ENCODE measurements around the gene CASS4. TPM values are rescaled to one million over a fixed set of nuclear protein-coding genes. Genes with fewer than 3 reads are reported as not detected.

CASS4 gene, protein sequence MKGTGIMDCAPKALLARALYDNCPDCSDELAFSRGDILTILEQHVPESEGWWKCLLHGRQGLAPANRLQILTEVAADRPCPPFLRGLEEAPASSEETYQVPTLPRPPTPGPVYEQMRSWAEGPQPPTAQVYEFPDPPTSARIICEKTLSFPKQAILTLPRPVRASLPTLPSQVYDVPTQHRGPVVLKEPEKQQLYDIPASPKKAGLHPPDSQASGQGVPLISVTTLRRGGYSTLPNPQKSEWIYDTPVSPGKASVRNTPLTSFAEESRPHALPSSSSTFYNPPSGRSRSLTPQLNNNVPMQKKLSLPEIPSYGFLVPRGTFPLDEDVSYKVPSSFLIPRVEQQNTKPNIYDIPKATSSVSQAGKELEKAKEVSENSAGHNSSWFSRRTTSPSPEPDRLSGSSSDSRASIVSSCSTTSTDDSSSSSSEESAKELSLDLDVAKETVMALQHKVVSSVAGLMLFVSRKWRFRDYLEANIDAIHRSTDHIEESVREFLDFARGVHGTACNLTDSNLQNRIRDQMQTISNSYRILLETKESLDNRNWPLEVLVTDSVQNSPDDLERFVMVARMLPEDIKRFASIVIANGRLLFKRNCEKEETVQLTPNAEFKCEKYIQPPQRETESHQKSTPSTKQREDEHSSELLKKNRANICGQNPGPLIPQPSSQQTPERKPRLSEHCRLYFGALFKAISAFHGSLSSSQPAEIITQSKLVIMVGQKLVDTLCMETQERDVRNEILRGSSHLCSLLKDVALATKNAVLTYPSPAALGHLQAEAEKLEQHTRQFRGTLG
- 0.74 TPM for total RNA-seq

DNA sequence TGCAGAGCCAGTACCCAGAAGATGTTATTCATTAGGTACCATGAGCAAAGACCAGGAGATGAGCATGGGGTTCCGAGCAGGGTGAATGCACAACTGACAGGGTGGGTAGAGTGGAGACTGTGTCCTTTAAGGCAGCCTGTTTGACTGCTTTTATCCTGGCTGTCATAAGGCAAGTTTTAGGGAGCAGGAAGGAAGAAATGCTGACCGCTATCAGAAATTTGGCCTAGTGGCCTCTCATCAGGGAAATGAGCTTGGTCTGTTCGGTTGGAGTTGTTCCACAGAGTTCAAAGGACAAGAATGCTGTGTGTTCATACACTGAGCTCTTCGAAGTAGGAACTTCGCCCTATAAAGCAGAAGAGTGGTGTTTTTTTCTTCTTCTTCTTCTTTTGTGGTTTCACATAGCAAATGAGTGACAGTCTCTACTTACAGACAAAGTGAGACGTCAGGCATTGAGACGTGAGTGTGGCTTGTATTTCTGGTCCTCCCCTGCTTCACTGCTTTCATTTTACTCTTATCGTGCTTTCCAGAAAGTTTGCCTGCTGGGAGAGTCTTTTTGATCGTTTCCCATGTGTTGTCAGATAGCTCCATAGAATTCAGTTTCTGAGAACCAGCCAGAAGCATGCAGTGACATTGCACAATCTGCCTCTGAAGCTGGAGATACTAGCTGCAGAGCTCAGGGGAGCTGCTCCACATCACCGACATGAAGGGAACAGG, at the start of gene CASS4:
Gene CASS4 (plus strand): TSS at position 502 of the 714 bp plus-strand sequence. CDS start 199 bp downstream, at position 701.
- intact Hi-C loops (cut with DNase I): no loop called here
- H3K4me1 ChIP-seq: no peaks in the 10 kb centered on the region
- TF ChIP-seq, protein P1, sequence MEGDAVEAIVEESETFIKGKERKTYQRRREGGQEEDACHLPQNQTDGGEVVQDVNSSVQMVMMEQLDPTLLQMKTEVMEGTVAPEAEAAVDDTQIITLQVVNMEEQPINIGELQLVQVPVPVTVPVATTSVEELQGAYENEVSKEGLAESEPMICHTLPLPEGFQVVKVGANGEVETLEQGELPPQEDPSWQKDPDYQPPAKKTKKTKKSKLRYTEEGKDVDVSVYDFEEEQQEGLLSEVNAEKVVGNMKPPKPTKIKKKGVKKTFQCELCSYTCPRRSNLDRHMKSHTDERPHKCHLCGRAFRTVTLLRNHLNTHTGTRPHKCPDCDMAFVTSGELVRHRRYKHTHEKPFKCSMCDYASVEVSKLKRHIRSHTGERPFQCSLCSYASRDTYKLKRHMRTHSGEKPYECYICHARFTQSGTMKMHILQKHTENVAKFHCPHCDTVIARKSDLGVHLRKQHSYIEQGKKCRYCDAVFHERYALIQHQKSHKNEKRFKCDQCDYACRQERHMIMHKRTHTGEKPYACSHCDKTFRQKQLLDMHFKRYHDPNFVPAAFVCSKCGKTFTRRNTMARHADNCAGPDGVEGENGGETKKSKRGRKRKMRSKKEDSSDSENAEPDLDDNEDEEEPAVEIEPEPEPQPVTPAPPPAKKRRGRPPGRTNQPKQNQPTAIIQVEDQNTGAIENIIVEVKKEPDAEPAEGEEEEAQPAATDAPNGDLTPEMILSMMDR (IDR thresholded peaks at IDR 0.05): no peak
- TF ChIP-seq POLR2A (IDR thresholded peaks at IDR 0.05) (no peak), POLR2AphosphoS5 (IDR thresholded peaks at IDR 0.05; ENCODE audit: insufficient read depth in 1 of 2, low read depth in 1 of 2) (no peak)
- no peaks in the 10 kb centered on the region for H3K9me3 ChIP-seq
- peak within 1 kb of the TSS; percentile 8 to 13 for H3K4me3 ChIP-seq
- no peak for DNase-seq (ENCODE audit: extremely low spot score in 2 of 2)
- H3K36me3 ChIP-seq: peaks cover 0 to 16% of the 10 kb centered on the region in 2 donors
- peak within 1 kb of the TSS; percentile 25 for H3K27ac ChIP-seq
- no peaks in the 10 kb centered on the region for H3K27me3 ChIP-seq

DNA sequence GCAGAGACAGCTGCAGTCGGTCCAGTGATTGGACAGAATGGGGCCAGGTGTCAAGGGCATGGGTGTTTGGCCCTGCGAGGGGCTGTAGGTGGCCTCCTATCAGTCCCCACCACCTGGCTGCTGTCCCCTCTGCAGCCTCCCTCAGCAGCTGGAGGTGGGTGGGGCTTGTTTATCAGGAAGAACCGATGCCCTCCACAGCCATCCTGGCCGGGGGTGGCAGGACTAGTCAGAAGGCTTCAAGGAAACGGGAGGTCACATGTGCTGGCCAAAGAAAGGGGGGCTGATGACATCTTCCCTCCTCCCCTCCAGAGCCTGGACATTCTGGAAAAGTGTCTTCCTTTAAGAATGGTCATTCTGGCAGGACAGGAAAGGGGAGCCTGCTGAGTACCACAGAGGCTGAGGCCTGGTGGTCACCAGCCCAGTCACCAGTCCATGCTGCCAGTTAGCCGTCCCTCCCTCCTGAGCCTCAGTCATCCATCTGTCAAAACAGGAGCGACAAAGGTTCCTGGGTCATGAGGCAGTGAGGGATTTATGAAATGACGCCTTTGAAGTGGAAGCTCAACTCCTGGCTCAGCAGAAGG, 49.1 kb upstream of the CASS4 start:
- Histone ChIP-seq H3K9me3 (no peaks in the 10 kb centered on the region), H3K27ac (no peak overlapping the region), H3K4me1 (peaks cover 28% of the 10 kb centered on the region), H3K4me3 (no peak overlapping the region), H3K27me3 (no peaks in the 10 kb centered on the region), H3K36me3 (peaks cover 0 to 37% of the 10 kb centered on the region in 2 donors)
- TF ChIP-seq, protein P1 (IDR thresholded peaks at IDR 0.05): no peak
- TF ChIP-seq POLR2A (IDR thresholded peaks at IDR 0.05): no peak
- no peak for TF ChIP-seq POLR2AphosphoS5 (IDR thresholded peaks at IDR 0.05; ENCODE audit: insufficient read depth in 1 of 2, low read depth in 1 of 2)
- intact Hi-C loops (cut with DNase I): no loop called here
- DNase-seq (ENCODE audit: extremely low spot score in 2 of 2): no peak

DNA sequence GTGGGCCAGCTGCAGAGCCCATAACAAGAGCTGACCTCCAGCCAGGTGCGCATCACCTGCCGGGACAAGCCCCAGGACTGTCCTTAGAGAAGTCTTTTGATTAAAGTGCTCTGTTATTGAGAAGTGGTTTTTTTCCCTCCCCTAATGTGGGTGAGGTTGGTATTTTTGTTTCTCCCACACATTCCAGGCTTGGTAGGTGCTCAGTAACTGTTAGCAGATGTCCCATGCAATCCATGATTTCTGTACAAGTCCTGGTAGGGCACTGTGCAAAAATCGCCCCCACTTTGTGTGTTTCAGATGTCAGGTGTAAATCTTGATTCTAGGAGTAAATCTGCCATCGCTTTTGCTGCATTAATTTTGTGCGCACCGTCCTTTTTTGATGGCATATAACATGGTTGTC, 48.6 kb upstream of the CASS4 start:
- no peaks in the 10 kb centered on the region for H3K27me3 ChIP-seq
- no peak overlapping the region for H3K27ac ChIP-seq
- intact Hi-C loops (cut with DNase I): no loop called here
- no peak for DNase-seq (ENCODE audit: extremely low spot score in 2 of 2)
- H3K36me3 ChIP-seq: peaks cover 0 to 37% of the 10 kb centered on the region in 2 donors
- no peak overlapping the region for H3K4me3 ChIP-seq
- peaks cover 27% of the 10 kb centered on the region for H3K4me1 ChIP-seq
- TF ChIP-seq POLR2AphosphoS5 (IDR thresholded peaks at IDR 0.05; ENCODE audit: insufficient read depth in 1 of 2, low read depth in 1 of 2) (no peak), POLR2A (IDR thresholded peaks at IDR 0.05) (no peak)
- TF ChIP-seq, protein P1 (IDR thresholded peaks at IDR 0.05): no peak
- H3K9me3 ChIP-seq: no peaks in the 10 kb centered on the region

DNA sequence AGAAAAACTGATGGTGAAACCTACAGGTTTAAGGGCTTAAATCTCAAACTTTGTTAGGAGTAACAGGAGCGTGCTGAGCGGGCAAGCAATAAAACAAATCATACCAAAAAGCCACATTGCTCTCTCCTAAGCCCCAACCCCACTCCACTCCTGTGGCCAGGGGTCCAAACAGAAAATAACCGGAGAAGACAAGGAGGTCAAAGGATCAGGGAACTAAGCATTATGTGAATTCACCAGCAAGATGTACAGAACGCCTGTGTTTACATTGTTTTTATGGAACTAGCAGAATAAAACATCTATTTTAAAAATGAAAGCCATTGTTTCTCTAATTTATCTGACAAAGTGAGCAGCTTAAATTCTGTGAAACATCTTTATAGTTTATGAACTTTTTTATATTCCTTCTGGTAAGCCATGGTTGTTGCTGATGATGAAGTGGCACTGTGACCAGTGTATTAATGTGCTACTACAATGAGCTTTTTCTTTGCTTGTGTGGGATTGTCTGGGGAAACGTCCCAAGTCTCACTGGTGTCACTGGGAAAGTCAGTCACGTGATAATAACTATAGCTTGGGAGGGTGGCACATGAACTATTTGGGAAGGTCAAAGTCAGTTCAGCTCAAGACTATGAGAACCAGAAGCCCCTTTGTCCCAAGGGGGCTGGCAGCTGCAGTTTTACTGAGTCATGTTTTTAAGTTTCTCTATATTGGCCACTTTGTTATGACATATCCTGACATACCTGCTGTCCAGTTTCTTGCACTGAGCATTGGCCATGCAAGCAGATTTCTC, 43.5 kb upstream of the CASS4 start:
- H3K36me3 ChIP-seq: peaks cover 0 to 34% of the 10 kb centered on the region in 2 donors
- TF ChIP-seq POLR2AphosphoS5 (IDR thresholded peaks at IDR 0.05; ENCODE audit: insufficient read depth in 1 of 2, low read depth in 1 of 2) (no peak), POLR2A (IDR thresholded peaks at IDR 0.05) (no peak)
- TF ChIP-seq, protein P1 (IDR thresholded peaks at IDR 0.05): no peak

More for the DNA sequence above, 43.5 kb upstream of the CASS4 start:
- DNase-seq (ENCODE audit: extremely low spot score in 2 of 2): no peak
- intact Hi-C loops (cut with DNase I): no loop called here
- H3K27ac ChIP-seq: no peak overlapping the region
- no peak overlapping the region for H3K4me3 ChIP-seq
- H3K27me3 ChIP-seq: no peaks in the 10 kb centered on the region
- H3K9me3 ChIP-seq: no peaks in the 10 kb centered on the region
- no peaks in the 10 kb centered on the region for H3K4me1 ChIP-seq
